A549 treated with ZK216348 at 1 μM for 4 hours (cell line): Measurements from ENCODE around the gene GMEB2. TPM values are rescaled to one million over a fixed set of nuclear protein-coding genes. Genes with fewer than 3 reads are reported as not detected.

Experiments used
- total RNA-seq: library from RNA; stranded (reverse); fragments of 200-300 nt; extraction: Qiagen RNA extraction; gene quantifications from 5 replicates; pipeline ENCODE4 v1.2.3, GENCODE V29; 2022; ENCODE audit warnings: low read depth

Gene GMEB2
- total RNA-seq: 6.7 to 11.3 TPM (median 10.8 TPM) in 5 replicates

GRCh38 chr20:63626424-63627128 lies at the start of gene GMEB2:
GMEB2 (minus strand) TSS chr20:63627101; CDS start chr20:63619397, 7,704 bp downstream.

GRCh38 chr20:63657937-63658748 lies 31.2 kb upstream of the GMEB2 start, which contains the start of gene RTEL1:
RTEL1 (plus strand) TSS chr20:63658312; CDS start chr20:63659403, 1,091 bp downstream.

GRCh38 chr20:63653041-63653973 lies 26.4 kb upstream of the GMEB2 start, which contains the start of gene STMN3:
STMN3 (minus strand) TSS chr20:63653424; CDS start chr20:63653345, 79 bp downstream.

GRCh38 chr20:63574156-63574828 lies 52.6 kb downstream of the GMEB2 start, which contains the start of gene HELZ2:
HELZ2 (minus strand) TSS chr20:63574239; CDS start chr20:63572385, 1,854 bp downstream.

GRCh38 chr20:63553933-63554290 lies 73.0 kb downstream of the GMEB2 start, which contains the start of gene FNDC11:
FNDC11 (plus strand) TSS chr20:63554159; CDS start chr20:63555664, 1,505 bp downstream.

GRCh38 chr20:63547725-63548480 lies 79.0 kb downstream of the GMEB2 start, which contains the start of gene SRMS:
SRMS (minus strand) TSS chr20:63547749; CDS start chr20:63547463, 286 bp downstream.

Other genes with a start within 250 kb of the GMEB2 start
- 0.39 to 0.87 TPM (median 0.57 TPM) in 5 replicates for gene KCNQ2, start 154.4 kb downstream of the GMEB2 start, total RNA-seq
- 112 to 179 TPM (median 154 TPM) in 5 replicates for gene EEF1A2, start 128.0 kb downstream of the GMEB2 start, total RNA-seq
- 267 to 353 TPM (median 326 TPM) in 5 replicates for gene PPDPF, start 106.3 kb downstream of the GMEB2 start, total RNA-seq
- 2.4 to 4.1 TPM (median 3.6 TPM) in 5 replicates for gene PTK6, start 89.7 kb downstream of the GMEB2 start, total RNA-seq
- gene SRMS, start 79.4 kb downstream of the GMEB2 start, total RNA-seq: 0.18 to 0.22 TPM in 2 of 5 replicates, not detected in the others
- gene FNDC11, start 72.9 kb downstream of the GMEB2 start, total RNA-seq: 0.09 to 0.42 TPM (median 0.22 TPM) in 4 of 5 replicates, not detected in the other
- 9.6 to 20.8 TPM (median 14.8 TPM) in 5 replicates for gene HELZ2, start 52.9 kb downstream of the GMEB2 start, total RNA-seq
- gene STMN3, start 26.3 kb upstream of the GMEB2 start, total RNA-seq: 5.8 to 10.6 TPM (median 10.1 TPM) in 5 replicates
- gene RTEL1, start 31.2 kb upstream of the GMEB2 start, total RNA-seq: 2.7 to 9.2 TPM (median 7.3 TPM) in 5 replicates
- gene TNFRSF6B, start 69.6 kb upstream of the GMEB2 start, total RNA-seq: 0.33 to 1.4 TPM (median 0.86 TPM) in 5 replicates
- 21.8 to 43.0 TPM (median 37.6 TPM) in 5 replicates for gene ARFRP1, start 80.9 kb upstream of the GMEB2 start, total RNA-seq
- 17.8 to 32.7 TPM (median 28.5 TPM) in 5 replicates for gene ZGPAT, start 80.9 kb upstream of the GMEB2 start, total RNA-seq
- 2.5 to 13.1 TPM (median 10.7 TPM) in 5 replicates for gene LIME1, start 109.6 kb upstream of the GMEB2 start, total RNA-seq
- gene SLC2A4RG, start 112.7 kb upstream of the GMEB2 start, total RNA-seq: 51.4 to 112 TPM (median 99.3 TPM) in 5 replicates
- gene ZBTB46, start 204.2 kb upstream of the GMEB2 start, total RNA-seq: 0.42 to 1.1 TPM (median 0.88 TPM) in 5 replicates
- gene ABHD16B, start 234.4 kb upstream of the GMEB2 start, total RNA-seq: not detected in 5 replicates
- gene TPD52L2, start 238.2 kb upstream of the GMEB2 start, total RNA-seq: 119 to 139 TPM (median 129 TPM) in 5 replicates